ENCODE data around the gene JAML. TPM values are rescaled to one million over a fixed set of nuclear protein-coding genes. Genes with fewer than 3 reads are reported as not detected.
A peak's percentile ranks its signal among the peaks of the same experiment; 100 is the strongest.

JAML gene
- total RNA-seq, 1 donor from 2014 or later = not detected

- DNase-seq (ENCODE audit: low read depth in 2 of 2) = no peak
Observed at GRCh38 chr11:118169300-118170140, 55.3 kb downstream of the JAML start.

GRCh38 chr11:118168751-118169150 is 56.1 kb downstream of the JAML start:
- no peak for DNase-seq (ENCODE audit: low read depth in 2 of 2)

DNA sequence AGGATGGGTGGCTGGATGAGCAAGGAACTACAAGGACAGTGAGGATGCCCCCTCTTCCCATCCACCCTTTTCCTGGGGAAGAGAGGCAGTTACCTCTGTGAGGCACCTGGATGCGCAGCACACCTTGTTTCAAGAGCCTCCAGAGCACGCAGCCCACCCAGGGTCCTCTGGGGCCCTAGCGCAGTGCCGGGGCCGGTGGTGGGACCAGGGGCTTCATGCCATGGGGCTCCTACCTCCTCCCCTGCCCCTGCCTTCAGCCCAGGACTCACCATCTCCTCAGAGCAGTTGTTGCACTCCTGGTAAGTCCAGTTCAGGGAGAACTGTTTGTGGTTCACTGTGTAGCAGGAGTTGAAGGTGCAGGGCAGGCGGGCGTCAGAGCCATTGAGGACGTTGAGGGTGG is 56.5 kb downstream of the JAML start:
- no peak for DNase-seq (ENCODE audit: low read depth in 2 of 2)

GRCh38 chr11:118167906-118168305 is 56.9 kb downstream of the JAML start:
- no peak for DNase-seq (ENCODE audit: low read depth in 2 of 2)

- no peak for DNase-seq (ENCODE audit: low read depth in 2 of 2)
Observed at GRCh38 chr11:118167253-118167652, 57.6 kb downstream of the JAML start.

DNA sequence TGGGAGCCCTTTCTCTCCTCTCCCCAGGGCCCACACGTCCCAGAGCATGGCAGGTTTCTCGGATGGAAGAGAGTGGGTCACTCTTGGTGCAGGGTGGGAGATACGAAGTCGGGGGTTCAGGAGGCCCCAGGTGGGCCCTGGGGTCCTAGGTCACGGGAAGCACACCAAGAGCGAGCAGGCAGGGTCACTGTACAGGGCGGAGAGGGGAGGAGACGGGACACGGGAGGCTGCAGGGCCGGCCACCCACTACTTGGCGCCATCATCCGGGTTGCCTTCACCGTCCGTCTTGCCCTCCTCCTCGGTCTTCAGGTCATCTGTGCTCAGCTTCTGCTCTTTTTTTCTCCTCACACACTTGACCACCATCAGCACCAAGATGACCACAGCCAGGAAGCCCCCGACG is 58.2 kb downstream of the JAML start:
- no peak for DNase-seq (ENCODE audit: low read depth in 2 of 2)

DNA sequence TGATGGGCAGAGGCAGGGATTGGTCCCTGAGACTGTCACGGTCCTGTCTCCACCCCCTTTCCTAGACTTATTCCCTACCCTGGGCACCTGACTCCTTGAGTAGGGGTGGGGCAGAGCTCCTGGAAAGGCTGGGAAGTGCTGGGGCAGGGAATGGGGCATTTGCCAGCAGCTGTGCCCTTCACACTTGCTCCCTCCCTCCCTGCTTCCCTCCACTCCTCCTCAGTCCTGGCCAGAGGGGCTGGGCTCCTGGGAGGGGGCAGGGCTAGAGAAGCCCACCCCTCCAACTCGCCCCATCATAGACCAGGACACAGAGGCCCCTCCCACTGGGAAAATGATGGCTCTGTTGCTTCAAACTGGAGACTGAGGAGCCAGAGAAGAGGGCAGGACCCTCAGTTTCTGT is 59.9 kb downstream of the JAML start:
- DNase-seq (ENCODE audit: low read depth in 2 of 2) = no peak

DNA sequence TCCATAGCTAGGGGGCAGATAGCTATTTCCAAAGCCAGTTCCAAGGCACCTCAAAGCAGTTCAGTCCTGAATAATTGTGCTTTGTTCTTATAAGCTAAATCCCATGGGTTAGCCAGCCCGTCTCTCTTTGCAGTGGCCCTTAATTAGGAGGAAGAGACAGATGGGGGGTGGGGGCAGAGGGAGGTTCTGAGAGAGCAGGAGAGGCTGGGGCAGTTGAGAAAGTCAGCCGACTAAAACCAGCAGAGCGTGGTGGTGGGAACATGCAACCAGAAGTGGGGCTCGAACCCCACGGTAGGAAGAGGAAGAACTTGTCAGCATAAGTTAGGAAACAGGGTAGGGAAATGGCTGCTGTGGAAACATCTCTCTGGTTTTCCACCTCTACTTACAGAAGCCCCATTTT is 61.3 kb downstream of the JAML start:
- DNase-seq (ENCODE audit: low read depth in 2 of 2) = no peak

- no peak for DNase-seq (ENCODE audit: low read depth in 2 of 2)
Observed at GRCh38 chr11:118162846-118163245, 62.0 kb downstream of the JAML start.

DNA sequence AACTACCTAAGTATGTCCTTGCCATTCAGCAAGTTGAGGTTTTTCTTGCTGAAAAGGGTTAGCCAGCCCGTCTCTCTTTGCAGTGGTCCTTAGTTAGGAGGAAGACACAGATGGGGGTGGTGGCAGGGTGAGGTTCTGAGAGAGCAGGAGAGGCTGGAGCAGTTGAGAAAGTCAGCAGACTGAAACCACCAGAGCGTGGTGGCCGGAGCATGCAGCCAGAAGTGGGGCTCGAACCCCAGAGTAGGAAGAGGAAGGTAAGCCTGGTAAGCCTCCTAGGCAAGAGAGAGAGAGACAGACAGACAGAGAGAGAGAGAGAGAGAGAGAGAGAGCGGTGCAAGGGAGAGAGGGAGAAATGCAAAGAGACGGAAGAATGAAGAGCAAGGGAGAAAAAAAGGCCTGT is 63.0 kb downstream of the JAML start:
- DNase-seq (ENCODE audit: low read depth in 2 of 2) = no peak

GRCh38 chr11:118157186-118157895 is 67.5 kb downstream of the JAML start:
- no peak for DNase-seq (ENCODE audit: low read depth in 2 of 2)

DNA sequence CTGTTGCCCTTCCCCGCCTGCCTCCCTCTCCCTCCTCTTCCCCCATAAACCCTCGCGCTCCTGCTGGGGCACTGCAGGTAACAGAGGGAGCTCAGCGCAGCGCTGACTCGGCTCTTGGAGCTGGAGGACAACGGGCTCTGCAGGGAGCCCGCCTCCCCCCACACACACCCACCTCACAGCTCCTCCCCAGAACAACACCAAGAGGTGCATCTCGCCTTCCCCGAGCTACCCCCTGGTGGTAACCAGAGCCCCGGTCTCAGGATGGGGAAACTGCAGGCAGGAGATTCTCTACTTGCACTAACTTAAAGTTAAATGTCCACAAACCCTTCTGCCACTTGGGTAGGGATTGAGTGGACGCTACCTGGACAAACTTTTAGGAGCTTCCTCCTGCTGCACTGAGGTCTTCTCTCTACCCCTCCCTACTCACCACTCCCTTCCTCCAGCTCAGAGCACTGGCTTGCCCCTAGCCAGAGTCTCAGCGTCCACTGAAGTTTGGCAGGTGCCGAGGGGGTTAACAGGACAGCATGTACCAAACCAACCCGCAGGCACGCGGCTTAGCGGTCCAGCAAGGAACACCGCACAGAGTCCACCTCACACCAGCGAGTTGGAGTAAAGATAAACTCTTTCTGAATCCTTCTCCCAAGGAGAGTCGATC is 68.2 kb downstream of the JAML start:
- DNase-seq (ENCODE audit: low read depth in 2 of 2) = no peak

DNA sequence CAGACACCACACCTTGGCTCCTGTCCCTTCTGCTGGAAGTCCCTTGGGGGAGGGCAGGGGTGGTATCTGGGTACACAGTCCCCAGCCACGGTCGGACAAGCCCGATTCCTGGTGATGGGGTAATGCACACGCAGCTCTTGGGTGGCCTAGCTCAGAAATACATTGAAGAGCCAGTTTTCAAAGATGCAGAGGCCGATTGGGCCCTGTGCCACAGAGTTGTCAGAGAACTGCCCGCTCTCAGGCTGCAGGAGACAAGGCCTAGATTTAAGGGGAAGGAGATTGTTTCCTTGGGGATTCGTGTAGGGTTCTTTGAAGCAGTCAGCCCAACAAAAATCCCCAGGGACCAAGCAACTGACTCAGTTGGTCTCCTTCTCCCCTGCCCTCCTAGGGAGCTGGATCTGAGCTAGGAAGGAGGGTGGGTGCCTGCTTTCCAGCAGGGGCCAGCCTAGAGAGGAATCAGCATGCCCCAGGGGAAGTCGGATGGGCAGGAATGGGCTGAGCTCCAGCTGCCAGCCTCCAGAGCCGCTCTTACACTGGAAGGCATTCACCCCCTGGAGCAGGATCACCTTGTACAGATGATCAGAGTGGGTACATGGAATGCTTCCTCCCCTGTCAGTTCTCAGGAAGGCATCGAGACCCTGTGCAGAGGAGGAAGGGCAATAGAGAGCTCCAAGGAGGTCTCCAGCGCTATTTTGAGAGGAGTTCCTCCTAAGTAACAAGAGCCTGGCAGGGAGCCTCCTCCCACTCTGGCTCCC is 68.9 kb downstream of the JAML start:
- no peak for DNase-seq (ENCODE audit: low read depth in 2 of 2)

GRCh38 chr11:118154641-118155040 is 70.2 kb downstream of the JAML start:
- no peak for DNase-seq (ENCODE audit: low read depth in 2 of 2)

DNA sequence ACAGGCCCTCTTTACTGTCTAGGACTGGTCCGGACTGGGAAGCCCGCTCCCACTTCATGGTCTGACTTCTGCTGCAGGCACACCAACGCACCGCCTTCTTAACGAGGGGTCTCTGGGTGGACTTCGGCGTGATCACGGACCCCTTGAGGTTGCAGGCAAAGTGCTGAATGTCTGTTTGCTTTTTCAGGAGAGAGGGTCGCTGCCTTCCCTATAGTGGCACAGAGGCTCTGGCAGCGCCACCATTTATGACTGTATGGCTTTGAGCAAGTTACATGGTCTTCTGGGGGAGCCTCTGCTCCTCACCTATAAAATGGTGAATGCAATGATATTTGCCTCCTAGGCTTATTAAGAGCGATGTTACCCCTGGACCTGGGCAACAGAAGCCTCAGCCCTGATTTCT is 70.8 kb downstream of the JAML start:
- DNase-seq (ENCODE audit: low read depth in 2 of 2) = no peak

- DNase-seq (ENCODE audit: low read depth in 2 of 2) = no peak
Observed at GRCh38 chr11:118153516-118153915, 71.3 kb downstream of the JAML start.

DNA sequence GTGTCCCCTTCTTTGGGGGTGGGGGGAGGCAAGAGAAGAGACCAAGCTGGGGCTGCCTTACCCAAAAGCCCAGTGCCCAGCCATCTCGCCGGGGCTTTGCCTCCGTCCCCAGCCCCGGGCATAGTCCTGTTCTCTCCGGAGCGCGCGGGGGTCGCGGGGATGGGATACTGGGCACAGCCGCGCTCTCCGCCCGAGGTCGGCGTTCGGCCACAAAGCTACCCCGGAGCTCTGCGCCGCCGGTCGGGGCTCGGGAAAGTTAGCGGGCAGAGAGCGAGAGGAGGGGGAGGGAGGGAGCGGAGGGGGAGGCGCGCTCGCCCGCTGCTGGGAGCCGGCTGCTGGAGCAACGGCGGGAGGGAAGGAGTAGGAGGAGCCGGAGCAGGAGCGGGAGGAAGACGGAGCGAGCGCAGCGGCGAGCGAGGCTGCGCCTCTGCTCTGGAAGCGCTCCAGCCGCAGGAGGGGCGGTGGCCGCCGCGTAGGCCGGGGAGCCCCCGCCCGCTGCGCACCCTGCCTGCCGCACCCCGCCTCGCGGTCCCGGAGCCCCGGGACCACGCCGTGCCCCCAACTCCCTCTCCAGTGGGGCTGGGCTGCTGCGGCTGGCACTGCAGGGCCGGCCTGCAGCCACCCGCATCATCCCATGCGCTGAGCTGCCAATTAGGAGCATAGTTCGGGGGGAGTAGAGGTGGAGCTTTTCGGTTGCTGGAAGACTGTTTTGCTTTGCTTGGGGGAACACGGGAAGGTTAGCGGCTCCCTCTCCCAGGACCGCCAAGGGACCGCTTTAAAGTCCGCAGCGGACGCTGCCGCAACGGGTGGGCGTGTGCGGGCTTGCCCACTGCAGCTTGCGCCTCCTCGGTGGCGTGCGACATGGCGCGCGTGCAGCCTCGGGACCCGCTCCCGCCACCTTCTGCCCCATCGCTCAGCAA is 72.0 kb downstream of the JAML start, which contains the start of gene SCN4B:
TSS of gene SCN4B (minus strand) at position 272 of the 920 bp plus-strand sequence. CDS start at position 122, 150 bp downstream.
- DNase-seq (ENCODE audit: low read depth in 2 of 2) = peak in 1 of 2 donors; percentile 49

- no peak for DNase-seq (ENCODE audit: low read depth in 2 of 2)
Observed at GRCh38 chr11:118152020-118152551, 72.7 kb downstream of the JAML start.

GRCh38 chr11:118151431-118151830 is 73.4 kb downstream of the JAML start:
- no peak for DNase-seq (ENCODE audit: low read depth in 2 of 2)

GRCh38 chr11:118149493-118149892 is 75.3 kb downstream of the JAML start:
- no peak for DNase-seq (ENCODE audit: low read depth in 2 of 2)
